ENCODE measurements around the gene MYL9. TPM values are rescaled to one million over a fixed set of nuclear protein-coding genes. Genes with fewer than 3 reads are reported as not detected.

MYL9 gene
- total and polyA plus RNA-seq, 2 donors (not counting 1 experiment from before 2014, with no cell fraction given), result 0.78 to 3.5 TPM

DNA sequence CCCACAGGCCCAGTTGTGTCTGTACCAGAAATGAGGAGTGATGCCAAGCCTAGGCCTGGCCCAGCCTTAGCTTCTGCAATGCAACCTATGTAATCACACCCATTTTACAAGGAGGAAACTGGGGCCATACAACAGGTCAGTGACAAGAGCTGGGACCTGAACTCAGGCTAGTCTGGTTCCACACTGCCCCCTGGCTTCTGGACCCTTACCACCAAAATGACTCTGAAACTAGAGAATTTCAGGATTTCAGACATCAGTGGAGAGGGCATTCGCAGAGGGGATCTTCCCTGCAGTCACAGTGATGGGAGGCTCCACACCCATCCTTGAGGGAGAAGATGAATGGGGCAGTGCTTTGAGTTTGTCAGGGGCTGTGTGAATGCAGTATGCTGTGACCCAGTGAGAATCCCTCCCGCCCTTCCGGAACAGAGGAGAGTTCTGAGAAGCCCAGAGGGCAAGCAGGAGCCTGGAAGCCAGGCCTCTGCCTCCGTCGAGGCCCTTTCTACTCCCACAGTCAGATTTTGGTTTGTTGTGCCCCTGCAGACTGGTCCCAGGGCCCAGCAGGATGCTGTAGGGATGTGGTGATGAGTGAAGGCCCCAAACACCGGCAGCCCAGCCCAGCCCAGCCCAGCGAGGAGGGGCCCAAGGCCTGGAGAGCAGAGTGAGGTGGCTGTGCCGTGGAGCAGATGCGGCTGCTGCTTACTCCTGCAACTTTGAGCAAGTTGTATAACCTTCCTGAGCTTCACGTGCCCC is 48.1 kb upstream of the MYL9 start:
- H4K20me1 ChIP-seq (ENCODE audit: control insufficient read depth, insufficient read depth, low read length, poor library complexity, severe bottlenecking), result peaks cover 75% of the 10 kb centered on the region
- no peak overlapping the region for H2AFZ ChIP-seq (ENCODE audit: insufficient read depth, low read depth, low read length, poor library complexity, severe bottlenecking)
- Mint-ChIP-seq H3K4me3 (no peak overlapping the region), H3K9me3 (ENCODE audit: insufficient read depth) (no peaks in the 10 kb centered on the region), H3K27ac (no peak overlapping the region), H3K4me1 (peaks cover 33% of the 10 kb centered on the region), H3K27me3 (no peaks in the 10 kb centered on the region)
- ChIA-PET CTCF (interaction anchor here (0.6 to 1.6 kb wide), 7 partner anchors 16 to 1049 kb away, joined by 3 to 7 read pairs (median 3); no protein-coding TSS in a partner anchor), POLR2A (no interaction called here)
- no peak overlapping the region for H3K27ac ChIP-seq (ENCODE audit: low read length in 2 of 2)
- no peak overlapping the region for H3K4me2 ChIP-seq (replicated peaks; ENCODE audit: low read depth, low read length, poor library complexity, severe bottlenecking)
- H3K9ac ChIP-seq (ENCODE audit: low read length), result no peak overlapping the region
- no peaks in the 10 kb centered on the region for H3K9me3 ChIP-seq (ENCODE audit: control extremely low read depth in 1 of 3, control insufficient read depth in 2 of 3, insufficient read depth in 1 of 3, low read length in 2 of 3)
- H3K4me3 ChIP-seq (ENCODE audit: control extremely low read depth in 1 of 5, extremely low read depth in 1 of 5, insufficient read depth in 1 of 5, low read depth in 2 of 5, low read length in 4 of 5), result no peak overlapping the region
- intact Hi-C loops (cut with micrococcal nuclease), result no loop called here
- peaks cover 17 to 18% of the 10 kb centered on the region in 2 donors for H3K4me1 ChIP-seq (ENCODE audit: control insufficient read depth in 2 of 2, insufficient read depth in 2 of 2, low read length in 2 of 2)
- H3K36me3 ChIP-seq (replicated peaks in 1 of 2; ENCODE audit: control extremely low read depth in 1 of 2, control insufficient read depth in 1 of 2, extremely low read depth in 1 of 2, insufficient read depth in 2 of 2, low read length in 1 of 2), result peaks cover 3 to 22% of the 10 kb centered on the region in 2 experiments
- TF ChIP-seq EZH2 (IDR thresholded peaks at IDR 0.05; ENCODE audit: borderline replicate concordance, insufficient read depth, low read depth, low read length, poor library complexity, severe bottlenecking), result no peak
- TF ChIP-seq, protein P1, sequence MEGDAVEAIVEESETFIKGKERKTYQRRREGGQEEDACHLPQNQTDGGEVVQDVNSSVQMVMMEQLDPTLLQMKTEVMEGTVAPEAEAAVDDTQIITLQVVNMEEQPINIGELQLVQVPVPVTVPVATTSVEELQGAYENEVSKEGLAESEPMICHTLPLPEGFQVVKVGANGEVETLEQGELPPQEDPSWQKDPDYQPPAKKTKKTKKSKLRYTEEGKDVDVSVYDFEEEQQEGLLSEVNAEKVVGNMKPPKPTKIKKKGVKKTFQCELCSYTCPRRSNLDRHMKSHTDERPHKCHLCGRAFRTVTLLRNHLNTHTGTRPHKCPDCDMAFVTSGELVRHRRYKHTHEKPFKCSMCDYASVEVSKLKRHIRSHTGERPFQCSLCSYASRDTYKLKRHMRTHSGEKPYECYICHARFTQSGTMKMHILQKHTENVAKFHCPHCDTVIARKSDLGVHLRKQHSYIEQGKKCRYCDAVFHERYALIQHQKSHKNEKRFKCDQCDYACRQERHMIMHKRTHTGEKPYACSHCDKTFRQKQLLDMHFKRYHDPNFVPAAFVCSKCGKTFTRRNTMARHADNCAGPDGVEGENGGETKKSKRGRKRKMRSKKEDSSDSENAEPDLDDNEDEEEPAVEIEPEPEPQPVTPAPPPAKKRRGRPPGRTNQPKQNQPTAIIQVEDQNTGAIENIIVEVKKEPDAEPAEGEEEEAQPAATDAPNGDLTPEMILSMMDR (IDR thresholded peaks at IDR 0.05), result no peak
- no peaks in the 10 kb centered on the region for H3K27me3 ChIP-seq (replicated peaks in 1 of 4; ENCODE audit: control extremely low read depth in 1 of 4, control insufficient read depth in 3 of 4, insufficient read depth in 4 of 4, low read length in 3 of 4)
- peaks cover 76% of the 10 kb centered on the region for H3K79me2 ChIP-seq (ENCODE audit: control insufficient read depth, insufficient read depth, low read length)
- DNase-seq (peak; percentile 29), ATAC-seq (ENCODE audit: low read depth) (no peak)
- WGBS (ENCODE audit: insufficient coverage), result 98% methylated on average over 8 of the region's 10 CpGs

DNA sequence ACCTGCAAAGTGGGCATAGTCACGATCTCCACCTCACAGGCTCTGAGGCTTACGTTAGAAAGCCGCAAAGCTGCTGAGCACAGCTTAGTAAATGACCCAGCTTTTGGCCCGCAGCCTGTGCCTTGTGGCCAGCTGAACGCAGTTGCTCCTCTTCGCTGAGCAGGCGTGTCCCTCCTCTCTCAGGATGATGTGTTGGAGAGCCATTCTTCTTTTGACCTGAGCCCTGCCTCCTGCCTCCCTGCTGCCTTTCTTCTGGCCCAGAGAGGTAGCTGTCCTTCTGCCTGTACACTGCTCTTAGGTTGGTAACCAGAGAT is 47.6 kb upstream of the MYL9 start:
- intact Hi-C loops (cut with micrococcal nuclease), result no loop called here
- 94% methylated on average over 7 of the region's 7 CpGs for WGBS (ENCODE audit: insufficient coverage)
- Histone ChIP-seq H3K4me3 (ENCODE audit: control extremely low read depth in 1 of 5, extremely low read depth in 1 of 5, insufficient read depth in 1 of 5, low read depth in 2 of 5, low read length in 4 of 5) (no peak overlapping the region), H2AFZ (ENCODE audit: insufficient read depth, low read depth, low read length, poor library complexity, severe bottlenecking) (no peak overlapping the region), H3K36me3 (replicated peaks in 1 of 2; ENCODE audit: control extremely low read depth in 1 of 2, control insufficient read depth in 1 of 2, extremely low read depth in 1 of 2, insufficient read depth in 2 of 2, low read length in 1 of 2) (peaks cover 3 to 27% of the 10 kb centered on the region in 2 experiments), H4K20me1 (ENCODE audit: control insufficient read depth, insufficient read depth, low read length, poor library complexity, severe bottlenecking) (peaks cover 73% of the 10 kb centered on the region), H3K9ac (ENCODE audit: low read length) (no peak overlapping the region), H3K4me2 (replicated peaks; ENCODE audit: low read depth, low read length, poor library complexity, severe bottlenecking) (no peak overlapping the region), H3K27ac (ENCODE audit: low read length in 2 of 2) (no peak overlapping the region), H3K9me3 (ENCODE audit: control extremely low read depth in 1 of 3, control insufficient read depth in 2 of 3, insufficient read depth in 1 of 3, low read length in 2 of 3) (no peaks in the 10 kb centered on the region), H3K4me1 (ENCODE audit: control insufficient read depth in 2 of 2, insufficient read depth in 2 of 2, low read length in 2 of 2) (peaks cover 17 to 18% of the 10 kb centered on the region in 2 donors), H3K79me2 (ENCODE audit: control insufficient read depth, insufficient read depth, low read length) (peaks cover 77% of the 10 kb centered on the region), H3K27me3 (replicated peaks in 1 of 4; ENCODE audit: control extremely low read depth in 1 of 4, control insufficient read depth in 3 of 4, insufficient read depth in 4 of 4, low read length in 3 of 4) (no peaks in the 10 kb centered on the region)
- DNase-seq, result no peak
- TF ChIP-seq, protein P1 (IDR thresholded peaks at IDR 0.05), result no peak
- Mint-ChIP-seq H3K4me3 (no peak overlapping the region), H3K4me1 (peaks cover 33% of the 10 kb centered on the region), H3K9me3 (ENCODE audit: insufficient read depth) (no peaks in the 10 kb centered on the region), H3K27me3 (no peaks in the 10 kb centered on the region), H3K27ac (no peak overlapping the region)
- ChIA-PET CTCF (interaction anchor here (1.2 kb wide), 1 partner anchor 23 kb away, joined by 4 read pairs; no protein-coding TSS in a partner anchor), POLR2A (no interaction called here)
- no peak for ATAC-seq (ENCODE audit: low read depth)

Measured in B cell (primary cell).